CD1c-positive myeloid dendritic cell (primary cell): ENCODE measurements around the gene PIRT.

Experiments used
- DNase-seq: peaks from one replicate; pipeline ENCODE4 v3.0.0-alpha.2; 2016; ENCODE audit errors: extremely low spot score

PIRT gene

DNA sequence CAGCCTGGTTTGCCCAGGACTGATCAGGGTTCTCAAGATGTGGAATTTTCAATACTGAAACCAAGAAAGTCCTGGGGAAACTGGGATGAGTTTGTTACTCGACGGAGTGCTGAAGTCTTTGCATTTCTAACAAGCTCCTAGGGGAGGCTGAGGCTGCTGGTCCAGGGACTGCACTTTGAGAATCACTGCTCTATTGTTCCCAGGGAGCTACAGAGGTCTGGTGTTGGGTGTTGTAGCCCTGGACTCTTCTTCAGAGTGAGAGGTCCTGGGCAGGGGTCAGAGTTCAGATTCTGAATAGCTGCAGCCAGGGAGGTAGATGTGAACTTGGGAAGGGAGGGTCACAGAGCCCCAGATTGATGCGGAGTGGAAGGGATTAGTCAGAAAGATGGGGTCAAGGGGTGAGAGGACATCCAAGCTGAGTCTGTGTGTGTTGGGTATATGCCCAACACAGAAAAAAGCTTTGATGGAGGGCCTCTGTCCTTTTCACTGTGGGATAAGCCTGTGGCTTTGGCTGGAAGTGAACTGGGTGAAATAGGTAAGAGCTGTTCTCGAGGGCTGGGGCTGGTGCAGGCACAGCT lies 48.1 kb downstream of the PIRT start:
- no peak for DNase-seq

DNA sequence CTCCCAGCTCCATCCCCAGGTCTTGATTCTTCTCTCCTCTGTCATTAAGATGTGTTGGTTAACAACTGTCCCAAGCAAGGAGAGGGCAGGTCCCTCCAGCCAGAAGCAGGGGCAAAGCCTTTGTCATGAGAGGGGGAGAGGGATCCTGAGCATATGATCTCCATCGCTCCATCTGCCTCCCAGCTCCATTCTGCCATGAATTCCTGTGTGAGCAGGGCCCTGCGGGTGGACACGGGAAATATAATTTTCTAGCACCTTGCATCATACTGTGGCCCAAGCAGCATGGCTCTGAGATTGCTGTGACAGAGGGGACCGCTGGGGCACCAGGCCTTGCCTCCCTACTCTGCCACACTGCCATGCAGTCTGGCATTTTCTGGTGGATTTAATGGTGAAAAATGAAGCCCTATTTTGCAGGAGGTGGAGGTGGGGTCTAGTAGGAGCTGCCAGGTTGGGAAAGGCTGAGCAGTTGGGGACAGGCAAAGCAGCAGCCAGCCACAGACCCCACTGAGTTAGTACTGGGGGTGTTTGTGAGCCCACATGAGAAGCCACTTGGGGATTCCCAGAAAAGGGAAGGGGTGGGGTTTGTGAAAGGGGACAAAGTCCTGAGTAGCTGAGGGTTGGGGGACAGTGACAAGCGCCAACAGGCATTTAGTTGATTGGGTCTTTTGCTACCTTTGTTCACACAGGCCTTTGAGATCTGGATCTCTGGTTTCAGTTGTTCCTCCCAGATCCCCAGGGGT lies 50.4 kb downstream of the PIRT start:
- no peak for DNase-seq

DNA sequence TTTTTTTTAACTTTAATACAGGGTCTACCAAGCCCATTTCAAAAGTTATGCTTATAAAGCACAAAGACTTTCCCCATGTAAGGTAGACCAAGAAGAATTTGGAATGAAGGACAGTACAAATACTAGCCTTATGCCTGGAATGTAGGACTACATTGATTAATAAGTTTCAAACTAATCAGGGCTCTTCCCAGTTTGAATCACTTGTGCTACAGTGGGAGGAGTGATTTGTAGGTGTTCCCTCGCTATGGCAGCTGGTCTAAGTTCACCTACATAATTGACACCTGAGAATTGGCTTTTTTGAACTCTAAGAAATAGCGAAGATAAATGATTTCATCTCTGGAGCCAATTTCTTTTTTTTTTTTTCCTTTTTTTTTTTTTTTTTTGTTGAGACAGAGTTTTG lies 52.6 kb downstream of the PIRT start:
- DNase-seq, result no peak

DNA sequence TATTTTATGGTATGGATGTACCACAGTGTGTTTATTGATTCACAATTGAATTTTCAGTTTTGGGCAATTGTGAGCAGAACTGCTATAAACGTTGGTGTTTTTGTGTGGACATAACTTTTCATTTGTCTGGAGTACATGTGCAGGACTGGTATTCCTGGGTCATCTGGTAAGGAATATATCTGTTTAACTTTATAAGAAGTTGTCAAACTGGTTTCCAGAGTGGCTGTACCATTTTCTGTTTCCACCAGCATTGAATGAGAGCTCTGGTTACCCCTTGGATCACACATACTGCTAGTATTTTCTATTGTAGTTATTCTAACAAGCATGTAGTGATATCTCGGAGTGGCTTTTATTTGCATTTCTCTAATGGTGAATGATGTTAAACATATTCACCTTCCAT lies 58.3 kb downstream of the PIRT start:
- DNase-seq, result no peak

DNA sequence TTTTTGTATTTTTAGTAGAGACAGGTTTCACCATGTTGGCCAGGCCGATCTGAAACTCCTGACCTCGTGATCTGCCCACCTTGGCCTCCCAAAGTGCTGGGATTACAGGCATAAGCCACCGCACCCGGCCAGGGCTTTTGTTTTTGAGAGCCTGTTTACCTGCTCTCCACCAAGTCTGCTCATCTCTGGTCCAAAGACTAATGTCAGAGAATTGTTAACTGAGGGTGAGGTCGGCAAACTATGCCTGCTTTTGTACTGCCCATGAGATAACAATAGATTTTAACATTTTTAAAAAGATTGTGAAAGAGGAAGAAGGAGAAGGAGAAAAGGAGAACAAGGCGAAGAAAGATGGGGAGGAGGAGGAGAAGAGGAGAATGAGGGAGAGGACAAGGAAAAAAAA lies 60.0 kb downstream of the PIRT start:
- DNase-seq, result no peak

DNA sequence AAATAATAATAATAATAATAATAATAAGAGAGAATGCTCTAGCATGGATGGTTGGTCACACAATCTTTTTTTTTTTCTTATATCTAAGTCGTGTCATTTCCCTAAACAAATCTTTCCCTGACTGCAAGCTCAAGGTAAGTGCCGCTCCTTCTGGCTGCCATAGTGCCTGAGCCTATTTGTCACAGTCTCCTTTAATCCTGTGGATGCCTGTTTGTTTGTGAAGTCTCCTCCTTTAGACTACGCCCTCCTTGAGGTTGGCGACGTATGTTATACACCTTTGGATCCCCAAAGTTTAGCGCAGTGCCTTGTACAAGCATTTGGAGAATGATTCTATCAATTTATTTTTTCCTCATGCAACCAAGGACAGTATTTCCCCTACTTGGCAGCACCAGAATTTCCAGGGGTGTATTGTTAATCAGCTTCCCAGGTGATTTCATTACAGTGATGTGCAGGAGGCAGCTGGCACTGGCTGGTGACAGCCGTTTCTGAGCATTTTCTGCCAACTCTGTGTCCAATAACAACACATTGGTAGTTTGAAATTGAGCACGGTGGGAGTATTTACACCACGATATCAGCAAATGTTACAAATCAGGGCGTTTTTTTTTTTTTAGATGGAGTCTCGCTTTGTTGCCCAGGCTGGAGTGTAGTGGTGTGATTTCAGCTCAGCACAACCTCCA lies 60.6 kb downstream of the PIRT start:
- no peak for DNase-seq

DNA sequence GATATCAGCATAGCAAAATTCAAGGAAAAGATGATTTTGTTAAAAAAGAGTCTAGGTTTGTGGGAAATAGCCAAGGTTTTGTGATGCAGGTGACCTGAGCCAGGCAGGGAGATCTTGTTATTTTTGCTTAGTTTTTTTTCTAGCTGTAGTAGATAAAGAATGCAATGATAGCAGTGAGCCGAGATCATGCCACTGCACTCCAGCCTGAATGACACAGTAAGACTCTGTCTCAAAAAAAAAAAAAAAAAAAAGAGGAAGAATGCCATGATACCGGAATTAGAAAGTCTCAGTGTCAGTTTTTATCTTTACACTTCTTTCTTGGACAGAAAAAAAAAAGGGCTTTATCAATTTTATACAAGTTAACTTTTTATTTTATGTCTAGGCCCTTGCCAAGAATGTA lies 61.5 kb downstream of the PIRT start:
- DNase-seq, result peak; percentile 12

DNA sequence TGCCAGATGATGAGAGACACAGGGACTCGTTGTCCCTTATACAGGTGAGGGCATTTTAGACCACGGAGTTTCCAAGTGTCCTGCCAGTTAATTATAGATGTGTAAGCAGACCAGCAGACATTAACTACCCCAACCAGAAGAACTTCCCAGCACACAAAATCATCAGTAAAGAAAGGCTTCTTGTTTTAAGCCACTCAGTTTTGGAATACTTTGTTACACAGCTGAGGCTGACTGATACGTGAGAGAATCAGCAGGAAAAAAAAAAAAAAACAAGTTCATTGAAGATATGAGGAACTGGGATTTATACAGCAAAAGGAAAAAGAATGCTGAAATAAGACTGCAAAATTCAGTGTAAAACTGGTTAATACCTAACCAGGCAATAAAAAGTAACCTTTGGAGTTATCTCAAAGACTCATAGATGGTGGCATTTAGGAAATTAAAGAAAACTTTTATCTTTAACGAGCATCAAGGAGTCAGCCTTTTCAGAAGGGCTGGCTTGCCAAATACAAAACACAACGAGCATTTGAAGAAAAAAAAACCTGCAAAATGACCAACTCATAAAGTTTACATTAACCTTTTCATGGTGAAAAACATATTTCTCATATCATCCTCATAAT lies 62.0 kb downstream of the PIRT start:
- no peak for DNase-seq

DNA sequence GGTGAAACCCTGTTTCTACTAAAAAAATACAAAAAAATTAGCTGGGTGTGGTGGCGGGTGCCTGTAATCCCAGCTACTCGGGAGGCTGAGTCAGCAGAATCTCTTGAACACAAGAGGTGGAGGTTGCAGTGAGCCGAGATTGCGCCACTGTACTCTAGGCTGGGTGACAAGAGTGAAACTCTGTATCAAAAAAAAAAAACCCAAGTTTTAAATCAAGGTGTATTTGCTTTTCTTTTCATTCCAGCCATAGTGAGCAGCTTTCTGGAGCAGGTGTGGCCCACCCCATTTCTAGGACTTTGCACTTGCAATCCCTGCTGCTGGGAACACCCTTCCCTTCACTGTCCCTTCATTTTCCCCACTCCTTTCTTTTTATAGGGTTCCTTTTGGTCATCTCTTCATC lies 62.8 kb downstream of the PIRT start:
- DNase-seq, result no peak

DNA sequence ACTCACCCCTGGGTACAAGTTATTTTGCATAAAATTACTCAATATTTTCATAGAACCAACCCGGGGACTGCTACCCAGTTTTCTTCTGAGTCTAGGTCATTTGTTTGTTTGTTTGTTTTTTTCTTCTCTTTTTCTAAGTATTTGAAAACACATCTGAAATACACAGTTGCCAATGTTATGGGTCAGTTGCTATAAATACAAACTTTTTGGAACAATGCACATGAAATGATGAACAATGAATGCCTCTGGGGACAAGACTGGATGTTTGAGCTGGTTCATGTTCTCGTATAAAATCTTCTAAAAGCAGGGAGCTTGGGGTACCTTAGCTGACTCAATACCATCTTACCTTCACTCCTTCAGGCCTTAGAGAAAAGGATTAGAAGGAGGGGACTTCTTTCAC lies 64.5 kb downstream of the PIRT start:
- DNase-seq, result no peak
